B cell (primary cell): Measurements from ENCODE around the gene SURF6. TPM values are rescaled to one million over a fixed set of nuclear protein-coding genes. Genes with fewer than 3 reads are reported as not detected.

Experiments
- ATAC-seq: fragments of 200-7000 bp; cut with Tn5 transposase; one replicate; pipeline ENCODE4 v1.10.0; 2021; ENCODE audit warnings: low read depth, mild to moderate bottlenecking, moderate number of reproducible peaks, moderate library complexity
- CTCF ChIA-PET: fragments of 350-600 bp; sonication (Branson Sonifier 250); formaldehyde crosslinking; loops from one replicate; lab custom pipeline; 2021; ENCODE audit warnings: antibody characterized with exemption, inconsistent platforms; lab: Charles Lee
- POLR2A ChIA-PET: fragments of 350-600 bp; sonication (Branson Sonifier 250); formaldehyde crosslinking; loops from one replicate; lab custom pipeline; 2021; ENCODE audit warnings: antibody characterized with exemption; lab: Charles Lee
- DNase-seq: peaks from one replicate; pipeline ENCODE4 v3.0.0; 2013
- H2AFZ ChIP-seq: 2 replicates; pipeline ENCODE4 v1.6.1; 2012; ENCODE audit warnings: mild to moderate bottlenecking, low read depth, low read length; ENCODE audit not compliant: insufficient read depth, poor library complexity, severe bottlenecking
- H3K27ac ChIP-seq, 2 donors: 1 replicate in 1 of 2; 2 replicates in 1 of 2; pipeline ENCODE4 v1.5.1; 2012 to 2013; ENCODE audit warnings: low read length in 2 of 2, mild to moderate bottlenecking in 2 of 2, moderate library complexity in 1 of 2
- H3K27me3 ChIP-seq, 4 experiments: fragments of 200-600 bp in 1 of 4; sonication (generic) in 1 of 4; replicated peaks in 1 of 4; 1 replicate in 2 of 4; 2 replicates in 2 of 4; pipeline versions ENCODE4 v1.6.1 to v1.7.0; 2013 to 2016; ENCODE audit warnings: low read length in 3 of 4, mild to moderate bottlenecking in 2 of 4, mixed read lengths in 1 of 4, moderate library complexity in 1 of 4; ENCODE audit not compliant: insufficient read depth in 4 of 4, control insufficient read depth in 3 of 4; ENCODE audit errors: control extremely low read depth in 1 of 4
- H3K36me3 ChIP-seq, 2 experiments: replicated peaks in 1 of 2; 1 replicate in 1 of 2; 2 replicates in 1 of 2; pipeline versions ENCODE4 v1.6.1 to v1.7.1; 2013; ENCODE audit warnings: low read length in 1 of 2; ENCODE audit not compliant: insufficient read depth in 2 of 2, control insufficient read depth in 1 of 2; ENCODE audit errors: control extremely low read depth in 1 of 2, extremely low read depth in 1 of 2
- H3K4me1 ChIP-seq, 2 donors: fragments of 200-600 bp in 1 of 2; sonication (generic) in 1 of 2; 1 replicate in 1 of 2; 2 replicates in 1 of 2; pipeline versions ENCODE4 v1.5.1 to v1.6.1; 2013 to 2017; ENCODE audit warnings: low read length in 2 of 2; ENCODE audit not compliant: control insufficient read depth in 2 of 2, insufficient read depth in 2 of 2
- H3K4me2 ChIP-seq: replicated peaks from 2 replicates; pipeline ENCODE3; 2012; ENCODE audit warnings: mild to moderate bottlenecking, low read depth, low read length; ENCODE audit not compliant: poor library complexity, severe bottlenecking
- H3K4me3 ChIP-seq, 5 experiments: fragments of 200-600 bp in 1 of 5; sonication (generic) in 1 of 5; 1 replicate in 3 of 5; 2 replicates in 2 of 5; pipeline versions ENCODE4 v1.5.1 to v1.7.0; 2011 to 2016; ENCODE audit warnings: low read length in 4 of 5, mild to moderate bottlenecking in 4 of 5, low read depth in 2 of 5, control low read depth in 1 of 5, moderate library complexity in 1 of 5; ENCODE audit not compliant: insufficient read depth in 1 of 5; ENCODE audit errors: control extremely low read depth in 1 of 5, extremely low read depth in 1 of 5
- H3K79me2 ChIP-seq: fragments of 200-600 bp; sonication (generic); one replicate; pipeline ENCODE4 v1.6.0; 2016; ENCODE audit warnings: low read length; ENCODE audit not compliant: control insufficient read depth, insufficient read depth
- H3K9ac ChIP-seq: fragments of 200-600 bp; sonication (generic); 2 replicates; pipeline ENCODE4 v1.6.1; 2017; ENCODE audit warnings: mild to moderate bottlenecking, low read length, moderate library complexity
- H3K9me3 ChIP-seq, 3 donors: one replicate each; pipeline versions ENCODE4 v1.6.1 to v1.7.1; 2013; ENCODE audit warnings: low read length in 2 of 3; ENCODE audit not compliant: control insufficient read depth in 2 of 3, insufficient read depth in 1 of 3; ENCODE audit errors: control extremely low read depth in 1 of 3
- H4K20me1 ChIP-seq: 2 replicates; pipeline ENCODE4 v1.6.0; 2012; ENCODE audit warnings: mild to moderate bottlenecking, low read length; ENCODE audit not compliant: insufficient read depth, control insufficient read depth, poor library complexity, severe bottlenecking
- H3K27ac Mint-ChIP-seq: one replicate; pipeline ENCODE4 v1.8.0; 2021; ENCODE audit warnings: mixed read lengths
- H3K27me3 Mint-ChIP-seq: one replicate; pipeline ENCODE4 v1.8.0; 2021; ENCODE audit warnings: mixed read lengths
- H3K4me1 Mint-ChIP-seq: one replicate; pipeline ENCODE4 v1.8.0; 2021; ENCODE audit warnings: mixed read lengths
- H3K4me3 Mint-ChIP-seq: one replicate; pipeline ENCODE4 v1.8.0; 2021; ENCODE audit warnings: mixed read lengths
- H3K9me3 Mint-ChIP-seq: one replicate; pipeline ENCODE4 v1.8.0; 2022; ENCODE audit warnings: mixed read lengths; ENCODE audit not compliant: insufficient read depth
- CTCF ChIP-seq: fragments of 200-600 bp; IDR thresholded peaks from one replicate; pipeline ENCODE4 v1.8.0; 2022; ENCODE audit warnings: antibody characterized with exemption, mild to moderate bottlenecking
- EZH2 ChIP-seq: IDR thresholded peaks from 2 replicates; pipeline ENCODE4 v1.6.1; 2012; ENCODE audit warnings: borderline replicate concordance, low read depth, mild to moderate bottlenecking, moderate library complexity, low read length; ENCODE audit not compliant: insufficient read depth, poor library complexity, severe bottlenecking
- WGBS: methylation state at CpG from one replicate; pipeline ENCODE4 v1.1.5; 2013; ENCODE audit warnings: missing lambda C conversion rate; ENCODE audit not compliant: insufficient coverage; 5-methylcytosine and 5-hydroxymethylcytosine counted together
- intact Hi-C: fragments of 100-400 bp; cut with micrococcal nuclease; formaldehyde crosslinking; loops from one replicate; pipeline ENCODE4 v1.10.0; 2022
- polyA plus RNA-seq: library from polyadenylated mRNA; depleted of rRNA; stranded (reverse); fragments of >200 nt; gene quantifications from 2 replicates; pipeline ENCODE4 v1.2.3, GENCODE V29; 2012
- total RNA-seq, 2 donors: library from RNA; stranded (reverse); fragments of 120-200 nt in 1 of 2; gene quantifications; 1 replicate in 1 of 2; 2 replicates in 1 of 2; pipeline versions ENCODE4 v1.2.3 to v1.2.4, GENCODE V29; 2013 to 2022

The SURF6 gene
- total and polyA plus RNA-seq, 2 donors (not counting 1 experiment from before 2014, with no cell fraction given) = 14.7 to 25.9 TPM

- Histone ChIP-seq H3K79me2 (peaks cover 72% of the 10 kb centered on the region), H3K27me3 (no peaks in the 10 kb centered on the region), H2AFZ (no peak overlapping the region), H3K4me2 (no peak overlapping the region), H3K4me3 (no peak overlapping the region), H3K9ac (no peak overlapping the region), H3K4me1 (peaks cover 23 to 36% of the 10 kb centered on the region in 2 donors), H4K20me1 (peaks cover 88% of the 10 kb centered on the region), H3K36me3 (peaks cover 0 to 74% of the 10 kb centered on the region in 2 experiments), H3K27ac (no peak overlapping the region), H3K9me3 (no peaks in the 10 kb centered on the region)
- Mint-ChIP-seq H3K4me3 (no peak overlapping the region), H3K27me3 (no peaks in the 10 kb centered on the region), H3K9me3 (no peaks in the 10 kb centered on the region), H3K27ac (no peak overlapping the region), H3K4me1 (peaks cover 43% of the 10 kb centered on the region)
- no peak for DNase-seq
- ATAC-seq = no peak
- intact Hi-C loops = no loop called here
- WGBS = 97% methylated on average over 10 of the region's 10 CpGs
- TF ChIP-seq CTCF = no peak
- no peak for TF ChIP-seq EZH2
- ChIA-PET POLR2A (no interaction called here), CTCF (no interaction called here)
Measured at GRCh38 chr9:133367778-133368177, 31.8 kb upstream of the SURF6 start.

GRCh38 chr9:133367221-133367620 lies 31.2 kb upstream of the SURF6 start:
- Mint-ChIP-seq H3K9me3 (no peaks in the 10 kb centered on the region), H3K4me1 (peaks cover 38% of the 10 kb centered on the region), H3K27ac (no peak overlapping the region), H3K27me3 (no peaks in the 10 kb centered on the region), H3K4me3 (no peak overlapping the region)
- no peaks in the 10 kb centered on the region for H3K9me3 ChIP-seq
- H3K79me2 ChIP-seq = peaks cover 67% of the 10 kb centered on the region
- no peak overlapping the region for H2AFZ ChIP-seq
- ChIA-PET POLR2A (no interaction called here), CTCF (no interaction called here)
- ATAC-seq (no peak), DNase-seq (no peak)
- no peak overlapping the region for H3K9ac ChIP-seq
- peaks cover 22 to 30% of the 10 kb centered on the region in 2 donors for H3K4me1 ChIP-seq
- no peaks in the 10 kb centered on the region for H3K27me3 ChIP-seq
- intact Hi-C loops = no loop called here
- no peak overlapping the region for H3K4me2 ChIP-seq
- WGBS = 96% methylated on average over 22 of the region's 22 CpGs
- H3K36me3 ChIP-seq = peaks cover 0 to 74% of the 10 kb centered on the region in 2 experiments
- no peak overlapping the region for H3K27ac ChIP-seq
- no peak overlapping the region for H3K4me3 ChIP-seq
- peaks cover 82% of the 10 kb centered on the region for H4K20me1 ChIP-seq
- TF ChIP-seq EZH2 (no peak), CTCF (no peak)
